Testis (tissue), 2 donors: ENCODE results near the gene POLRMT.

ENCODE experiments used
- POLR2A ChIP-seq: fragments of 450-650 bp; IDR thresholded peaks from one replicate; pipeline ENCODE4 v1.6.1; 2017; ENCODE audit warnings: antibody characterized with exemption, mild to moderate bottlenecking, moderate library complexity
- TF ChIP-seq, protein P1 (sequence below), 3 experiments: fragments of 450-650 bp in 2 of 3; fragments of 200-600 bp in 1 of 3; sonication (generic) in 1 of 3; IDR thresholded peaks; one replicate each; pipeline ENCODE4 v1.5.1; 2016 to 2019; ENCODE audit warnings: antibody characterized with exemption in 3 of 3, mild to moderate bottlenecking in 2 of 3, moderate library complexity in 1 of 3

GRCh38 chr19:628168-628567 is 5.2 kb downstream of the POLRMT start:
- TF ChIP-seq, protein P1, sequence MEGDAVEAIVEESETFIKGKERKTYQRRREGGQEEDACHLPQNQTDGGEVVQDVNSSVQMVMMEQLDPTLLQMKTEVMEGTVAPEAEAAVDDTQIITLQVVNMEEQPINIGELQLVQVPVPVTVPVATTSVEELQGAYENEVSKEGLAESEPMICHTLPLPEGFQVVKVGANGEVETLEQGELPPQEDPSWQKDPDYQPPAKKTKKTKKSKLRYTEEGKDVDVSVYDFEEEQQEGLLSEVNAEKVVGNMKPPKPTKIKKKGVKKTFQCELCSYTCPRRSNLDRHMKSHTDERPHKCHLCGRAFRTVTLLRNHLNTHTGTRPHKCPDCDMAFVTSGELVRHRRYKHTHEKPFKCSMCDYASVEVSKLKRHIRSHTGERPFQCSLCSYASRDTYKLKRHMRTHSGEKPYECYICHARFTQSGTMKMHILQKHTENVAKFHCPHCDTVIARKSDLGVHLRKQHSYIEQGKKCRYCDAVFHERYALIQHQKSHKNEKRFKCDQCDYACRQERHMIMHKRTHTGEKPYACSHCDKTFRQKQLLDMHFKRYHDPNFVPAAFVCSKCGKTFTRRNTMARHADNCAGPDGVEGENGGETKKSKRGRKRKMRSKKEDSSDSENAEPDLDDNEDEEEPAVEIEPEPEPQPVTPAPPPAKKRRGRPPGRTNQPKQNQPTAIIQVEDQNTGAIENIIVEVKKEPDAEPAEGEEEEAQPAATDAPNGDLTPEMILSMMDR (IDR thresholded peaks at IDR 0.05): no peak
- TF ChIP-seq POLR2A: no peak
